ENCODE data around the gene FBXO7. TPM values are rescaled to one million over a fixed set of nuclear protein-coding genes. Genes with fewer than 3 reads are reported as not detected.

Gene FBXO7
- total and polyA plus RNA-seq, 12 donors: 52.0 to 183 (median 112) TPM

- H3K27ac ChIP-seq: peak overlapping the region in 4 of 5 donors; percentile 6 to 85 (median 34)
- intact Hi-C loops (cut with DNase I): loop anchor here (5.0 kb wide), 3 partner anchors 133 to 473 kb away; no protein-coding TSS in a partner anchor
Measured at GRCh38 chr22:32528984-32529982, 54.7 kb downstream of the FBXO7 start.

GRCh38 chr22:32531228-32531627 is 56.6 kb downstream of the FBXO7 start:
- peak overlapping the region in 4 of 5 donors; percentile 19 to 85 (median 70) for H3K27ac ChIP-seq
- no peaks in the 10 kb centered on the region for H3K36me3 ChIP-seq (replicated peaks in 1 of 2)
- DNase-seq: peak in 4 of 7 donors; percentile 10 to 67 (median 42)
- TF ChIP-seq CTCF (IDR thresholded peaks at IDR 0.05) (peak in 1 of 6 experiments; percentile 22), POLR2A (IDR thresholded peaks at IDR 0.05) (no peak)
- H3K9me3 ChIP-seq (replicated peaks in 1 of 3): no peaks in the 10 kb centered on the region
- intact Hi-C loops (cut with DNase I): loop anchor here (5.0 to 10.0 kb wide), 2 partner anchors 266 to 464 kb away; no protein-coding TSS in a partner anchor
- 55 to 63% (median 58%) methylated on average over 7 of the region's 7 CpGs for WGBS, 4 donors
- no peak overlapping the region for H3K4me3 ChIP-seq
- no peaks in the 10 kb centered on the region for H3K27me3 ChIP-seq
- peaks cover 0 to 18% of the 10 kb centered on the region in 2 donors for H3K4me1 ChIP-seq (replicated peaks in 1 of 2)

More at GRCh38 chr22:32528984-32529982, 54.7 kb downstream of the FBXO7 start:
- H3K27me3 ChIP-seq: no peaks in the 10 kb centered on the region
- no peaks in the 10 kb centered on the region for H3K36me3 ChIP-seq (replicated peaks in 1 of 2)
- peak; percentile 81 to 94 (median 88) for TF ChIP-seq CTCF (IDR thresholded peaks at IDR 0.05)
- TF ChIP-seq POLR2A (IDR thresholded peaks at IDR 0.05): no peak
- H3K9me3 ChIP-seq (replicated peaks in 1 of 3): no peaks in the 10 kb centered on the region
- peaks cover 0 to 18% of the 10 kb centered on the region in 2 donors for H3K4me1 ChIP-seq (replicated peaks in 1 of 2)
- WGBS, 4 donors: 40 to 46% (median 42%) methylated on average over 24 to 29 of the region's 29 CpGs
- peak; percentile 82 to 95 (median 90) for DNase-seq
- no peak overlapping the region for H3K4me3 ChIP-seq

- no peak for TF ChIP-seq CTCF (IDR thresholded peaks at IDR 0.05)
- TF ChIP-seq POLR2A (IDR thresholded peaks at IDR 0.05): no peak
- H3K36me3 ChIP-seq (replicated peaks in 1 of 2): no peaks in the 10 kb centered on the region
- 42 to 60% (median 56%) methylated on average over 9 to 19 of the region's 19 CpGs for WGBS, 4 donors
- DNase-seq: peak; percentile 51 to 84 (median 58)
- H3K4me1 ChIP-seq (replicated peaks in 1 of 2): peaks cover 0 to 18% of the 10 kb centered on the region in 2 donors
- intact Hi-C loops (cut with DNase I): loop anchor here (5.0 to 10.0 kb wide), 2 partner anchors 265 to 463 kb away; no protein-coding TSS in a partner anchor
- H3K27ac ChIP-seq: peak overlapping the region; percentile 39 to 94 (median 71)
- H3K27me3 ChIP-seq: no peaks in the 10 kb centered on the region
- no peaks in the 10 kb centered on the region for H3K9me3 ChIP-seq (replicated peaks in 1 of 3)
- H3K4me3 ChIP-seq: no peak overlapping the region
Measured at GRCh38 chr22:32531931-32532819, 57.6 kb downstream of the FBXO7 start.

Measured in adrenal gland (tissue), 12 donors.